Epithelial cell of proximal tubule (primary cell): ENCODE results near the gene PEX5L. TPM values are rescaled to one million over a fixed set of nuclear protein-coding genes. Genes with fewer than 3 reads are reported as not detected.
A peak's percentile ranks its signal among the peaks of the same experiment; 100 is the strongest.

ENCODE experiments used
- DNase-seq: peaks from one replicate; pipeline ENCODE4 v3.0.0-alpha.2; 2011; ENCODE audit warnings: low read depth
- H3K4me3 ChIP-seq: 2 replicates; pipeline ENCODE4 v1.5.1; 2011; ENCODE audit warnings: low read depth, mild to moderate bottlenecking, low read length
- total RNA-seq: library from RNA; depleted of rRNA; stranded (reverse); fragments of >200 nt; gene quantifications from 2 replicates; pipeline ENCODE4 v1.2.3, GENCODE V29; 2015
- TF ChIP-seq, protein P1 (sequence below): conservative IDR thresholded peaks from 2 replicates; pipeline ENCODE4 v1.5.1; 2012; ENCODE audit warnings: low read depth, mild to moderate bottlenecking, low read length

PEX5L gene
- total RNA-seq, 1 donor from 2014 or later, result 0.12 TPM

DNA sequence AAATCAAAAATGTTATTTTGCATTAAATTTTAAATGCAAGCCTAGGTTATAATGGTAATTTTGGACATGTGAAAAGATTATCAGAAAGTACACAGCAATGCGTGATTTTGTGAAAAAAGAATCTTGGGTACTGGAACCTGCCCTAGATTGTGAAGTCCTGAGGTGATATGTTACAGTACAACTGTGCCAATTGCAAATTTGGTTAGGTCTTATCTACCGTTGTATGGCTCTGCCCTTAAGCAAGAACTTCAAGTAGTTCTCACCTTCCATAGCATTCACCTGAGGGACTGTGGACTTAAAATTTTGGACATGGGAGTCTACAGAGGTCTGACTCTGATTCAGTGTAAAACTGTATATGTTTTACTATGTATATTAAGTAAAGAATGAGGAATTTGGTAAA lies 140.2 kb downstream of the PEX5L start:
- TF ChIP-seq, protein P1, sequence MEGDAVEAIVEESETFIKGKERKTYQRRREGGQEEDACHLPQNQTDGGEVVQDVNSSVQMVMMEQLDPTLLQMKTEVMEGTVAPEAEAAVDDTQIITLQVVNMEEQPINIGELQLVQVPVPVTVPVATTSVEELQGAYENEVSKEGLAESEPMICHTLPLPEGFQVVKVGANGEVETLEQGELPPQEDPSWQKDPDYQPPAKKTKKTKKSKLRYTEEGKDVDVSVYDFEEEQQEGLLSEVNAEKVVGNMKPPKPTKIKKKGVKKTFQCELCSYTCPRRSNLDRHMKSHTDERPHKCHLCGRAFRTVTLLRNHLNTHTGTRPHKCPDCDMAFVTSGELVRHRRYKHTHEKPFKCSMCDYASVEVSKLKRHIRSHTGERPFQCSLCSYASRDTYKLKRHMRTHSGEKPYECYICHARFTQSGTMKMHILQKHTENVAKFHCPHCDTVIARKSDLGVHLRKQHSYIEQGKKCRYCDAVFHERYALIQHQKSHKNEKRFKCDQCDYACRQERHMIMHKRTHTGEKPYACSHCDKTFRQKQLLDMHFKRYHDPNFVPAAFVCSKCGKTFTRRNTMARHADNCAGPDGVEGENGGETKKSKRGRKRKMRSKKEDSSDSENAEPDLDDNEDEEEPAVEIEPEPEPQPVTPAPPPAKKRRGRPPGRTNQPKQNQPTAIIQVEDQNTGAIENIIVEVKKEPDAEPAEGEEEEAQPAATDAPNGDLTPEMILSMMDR, result no peak

DNA sequence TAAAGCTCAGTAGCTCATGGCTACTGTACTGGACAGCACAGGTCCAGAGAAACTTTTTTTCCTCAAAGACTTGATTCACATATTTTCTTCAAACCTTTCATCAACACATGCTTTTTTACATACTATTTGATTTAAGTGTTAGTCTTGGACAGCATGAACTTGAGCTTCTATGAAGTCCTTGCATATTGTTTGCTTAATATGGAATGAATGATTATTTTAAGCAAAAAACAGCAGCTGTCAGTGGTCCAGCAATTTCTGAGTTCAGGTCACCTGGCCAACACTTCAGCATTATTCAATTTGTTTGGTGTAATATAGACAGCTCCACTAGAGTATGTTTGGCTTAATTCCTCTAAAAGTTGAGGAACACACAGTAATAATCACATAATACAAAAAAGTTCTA lies 141.4 kb downstream of the PEX5L start:
- no peak for DNase-seq
- TF ChIP-seq, protein P1, result no peak
- H3K4me3 ChIP-seq, result no peak overlapping the region

More for the DNA sequence above, 140.2 kb downstream of the PEX5L start:
- no peak overlapping the region for H3K4me3 ChIP-seq
- no peak for DNase-seq

DNA sequence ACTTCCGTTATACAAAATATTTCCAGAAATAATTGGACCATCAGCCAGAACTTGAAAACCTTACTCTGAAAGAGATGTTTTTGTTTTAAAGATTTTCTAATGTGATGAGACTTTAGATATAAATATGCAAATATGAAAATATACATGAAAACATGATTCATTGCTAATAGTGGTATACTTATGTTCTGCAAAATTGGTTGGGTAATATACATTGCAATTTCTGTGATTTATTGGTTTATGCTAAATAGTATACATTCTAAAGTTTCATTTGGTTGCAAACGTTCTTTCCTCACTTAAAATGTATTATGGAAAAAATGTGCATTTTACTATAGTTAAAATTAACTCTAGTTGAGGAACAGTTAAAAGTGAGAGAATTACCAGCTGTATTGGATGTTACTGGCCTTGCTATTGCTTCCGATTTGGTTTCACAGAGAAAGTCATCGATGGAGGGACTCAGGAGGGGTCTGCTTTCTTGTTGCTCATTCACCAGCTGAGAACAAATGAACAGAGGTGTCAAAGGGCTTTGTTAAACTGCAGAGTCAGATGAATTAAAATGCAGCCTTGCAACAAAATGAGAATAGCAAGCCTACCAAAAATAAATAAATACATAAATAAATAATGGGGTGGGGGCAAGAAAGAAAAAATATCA lies 149.3 kb downstream of the PEX5L start:
- no peak for DNase-seq
- no peak overlapping the region for H3K4me3 ChIP-seq
- TF ChIP-seq, protein P1, result no peak

DNA sequence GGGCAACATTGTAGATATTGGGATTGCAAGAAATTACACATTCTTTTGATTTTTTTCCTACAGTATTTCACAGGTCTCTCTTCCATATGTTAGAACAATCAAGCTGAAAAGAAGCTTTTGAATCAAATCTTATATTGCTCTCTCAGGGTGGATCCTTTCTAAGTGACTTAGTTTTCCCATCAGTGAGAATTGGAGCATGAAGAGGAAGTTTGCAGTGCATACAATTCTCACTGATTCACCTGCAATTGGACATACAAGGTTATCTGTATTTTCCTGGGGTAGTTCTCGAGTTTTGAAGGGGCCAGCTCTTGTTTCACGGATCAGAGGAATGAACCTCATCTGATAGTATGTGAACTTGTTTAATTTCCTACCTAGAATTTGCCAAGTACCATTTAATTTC lies 150.8 kb downstream of the PEX5L start:
- no peak overlapping the region for H3K4me3 ChIP-seq
- DNase-seq, result no peak
- TF ChIP-seq, protein P1, result no peak

DNA sequence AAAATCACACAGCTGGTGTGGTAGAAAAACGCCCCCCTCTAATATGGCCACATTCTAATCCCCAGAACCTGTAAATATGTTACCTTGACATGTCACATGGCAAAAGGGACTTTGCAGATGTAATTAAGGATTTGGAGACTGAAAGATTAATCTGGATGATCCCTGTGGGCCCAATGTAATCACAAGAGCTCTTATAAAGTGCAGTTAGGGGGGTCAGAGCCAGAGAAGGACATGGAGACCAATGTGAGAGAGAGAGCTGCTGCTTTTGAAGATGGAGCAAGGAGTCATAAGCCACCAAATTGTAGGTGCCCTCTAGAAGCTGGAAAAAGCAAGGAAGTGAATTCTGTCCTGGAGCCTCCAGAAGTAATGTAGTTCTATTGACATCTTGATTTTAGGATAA lies 152.6 kb downstream of the PEX5L start:
- no peak for DNase-seq
- TF ChIP-seq, protein P1, result no peak
- H3K4me3 ChIP-seq, result no peak overlapping the region

DNA sequence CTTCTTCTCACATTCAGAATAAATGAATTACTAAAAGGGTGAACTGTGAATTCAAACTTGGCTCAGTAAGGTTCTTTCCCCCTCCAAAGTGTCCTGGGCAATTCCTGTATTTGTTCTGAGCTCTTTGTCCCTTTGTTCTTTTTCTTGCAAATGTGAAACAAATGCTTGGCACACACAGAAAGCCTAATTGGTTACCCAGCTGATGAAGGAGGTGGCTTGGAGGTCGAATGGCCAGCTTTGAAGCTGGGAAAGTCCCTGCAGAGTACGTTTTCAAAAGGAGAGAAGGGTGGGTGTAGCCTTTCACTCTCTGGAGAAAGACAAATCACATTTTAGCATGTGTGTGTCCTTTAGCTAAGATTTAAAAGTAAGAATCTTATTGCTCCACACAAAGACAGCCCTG lies 154.4 kb downstream of the PEX5L start:
- peak; percentile 1 for DNase-seq
- no peak overlapping the region for H3K4me3 ChIP-seq
- TF ChIP-seq, protein P1, result no peak

DNA sequence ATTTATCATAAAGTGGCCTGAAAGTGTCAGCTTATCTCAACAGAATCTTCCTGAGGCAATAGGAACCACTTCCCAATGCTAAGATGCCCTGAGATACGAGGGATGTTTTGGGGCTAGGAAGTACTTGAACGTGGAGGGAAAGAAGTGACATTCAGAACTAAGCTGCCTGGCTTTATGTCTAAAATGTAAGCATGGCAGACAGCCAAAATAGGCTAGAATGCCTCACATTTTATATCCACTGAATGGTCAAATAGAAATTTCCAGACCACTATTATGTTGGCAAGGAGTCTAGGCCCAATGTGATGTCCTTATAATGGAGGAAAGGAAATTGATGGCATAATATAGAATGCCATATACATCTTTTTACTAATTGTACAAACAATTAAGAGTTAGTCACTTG lies 154.9 kb downstream of the PEX5L start:
- H3K4me3 ChIP-seq, result no peak overlapping the region
- DNase-seq, result no peak
- TF ChIP-seq, protein P1, result no peak
